IMR-90 (cell line): ENCODE data around the gene THOC3. TPM values are rescaled to one million over a fixed set of nuclear protein-coding genes. Genes with fewer than 3 reads are reported as not detected.
"Not testable (repeated sequence)": the region's sequence is repeated elsewhere in the genome, so short reads cannot be mapped to it uniquely, and the experiment has no call there.

Experiments used
- ATAC-seq: fragments of 200-7000 bp; cut with Tn5 transposase; 2 replicates; pipeline ENCODE4 v1.9.1; 2020; ENCODE audit warnings: low read depth, mild to moderate bottlenecking, moderate library complexity
- BruUV-seq: library from RNA; stranded (reverse); fragments of 400-500 nt; replicated peaks from 2 replicates; lab custom pipeline; 2021; lab: Mats Ljungman, UMichigan
- CTCF ChIA-PET: fragments of 300-600 bp; formaldehyde crosslinking; extraction: SDS; loops from one replicate; lab custom pipeline; 2021; ENCODE audit warnings: antibody characterized with exemption; lab: Yijun Ruan, JAX
- POLR2A ChIA-PET: fragments of 300-600 bp; sonication (Branson Sonifier 250); formaldehyde crosslinking; loops from one replicate; lab custom pipeline; 2022; ENCODE audit warnings: antibody characterized with exemption; ENCODE audit not compliant: unreplicated experiment; lab: Charles Lee
- DNase-seq: peaks from one replicate; pipeline ENCODE4 v3.0.0; 2013
- H2AFZ ChIP-seq: replicated peaks from 2 replicates; pipeline ENCODE3; 2013; ENCODE audit warnings: low read length, mild to moderate bottlenecking; ENCODE audit not compliant: poor library complexity
- H2AK5ac ChIP-seq: 2 replicates; pipeline ENCODE4 v1.6.1; 2013; ENCODE audit warnings: low read depth, low read length, inconsistent platforms
- H2AK9ac ChIP-seq: replicated peaks from 2 replicates; pipeline ENCODE3; 2013; ENCODE audit warnings: mild to moderate bottlenecking, low read depth, low read length, moderate library complexity; ENCODE audit not compliant: poor library complexity
- H2BK120ac ChIP-seq: 2 replicates; pipeline ENCODE4 v1.6.1; 2013; ENCODE audit warnings: low read depth, low read length, inconsistent platforms
- H2BK15ac ChIP-seq: 3 replicates; pipeline ENCODE4 v1.6.1; 2013; ENCODE audit warnings: low read depth, low read length, inconsistent platforms
- H2BK20ac ChIP-seq: 2 replicates; pipeline ENCODE4 v1.6.1; 2013; ENCODE audit warnings: low read depth, mild to moderate bottlenecking, inconsistent platforms, low read length, moderate library complexity
- H2BK5ac ChIP-seq: 2 replicates; pipeline ENCODE4 v1.6.1; 2013; ENCODE audit warnings: mild to moderate bottlenecking, low read depth, low read length, inconsistent platforms; ENCODE audit not compliant: poor library complexity, severe bottlenecking
- H3K14ac ChIP-seq: replicated peaks from 2 replicates; pipeline ENCODE4 v1.6.1; 2013; ENCODE audit warnings: low read depth, low read length, inconsistent platforms
- H3K18ac ChIP-seq: 2 replicates; pipeline ENCODE4 v1.6.1; 2013; ENCODE audit warnings: low read depth, low read length, control low read depth
- H3K23ac ChIP-seq: 2 replicates; pipeline ENCODE4 v1.6.1; 2013; ENCODE audit warnings: low read depth, low read length, inconsistent platforms
- H3K27ac ChIP-seq: 2 replicates; pipeline ENCODE4 v1.5.1; 2013; ENCODE audit warnings: mild to moderate bottlenecking, control low read depth, low read length; ENCODE audit not compliant: insufficient read depth
- H3K27me3 ChIP-seq: 2 replicates; pipeline ENCODE4 v1.6.1; 2013; ENCODE audit warnings: low read length; ENCODE audit not compliant: control insufficient read depth, insufficient read depth
- H3K36me3 ChIP-seq: 2 replicates; pipeline ENCODE4 v1.6.1; 2013; ENCODE audit warnings: low read length, mixed read lengths; ENCODE audit not compliant: control insufficient read depth, insufficient read depth
- H3K4ac ChIP-seq: 2 replicates; pipeline ENCODE4 v1.6.1; 2013; ENCODE audit warnings: low read depth, low read length, inconsistent platforms
- H3K4me1 ChIP-seq: 2 replicates; pipeline ENCODE4 v1.6.1; 2013; ENCODE audit warnings: low read length, mixed read lengths; ENCODE audit not compliant: control insufficient read depth, insufficient read depth
- H3K4me2 ChIP-seq: 2 replicates; pipeline ENCODE4 v1.6.1; 2013; ENCODE audit warnings: low read depth, mild to moderate bottlenecking, control low read depth, low read length, moderate library complexity
- H3K4me3 ChIP-seq: 2 replicates; pipeline ENCODE4 v1.5.1; 2013; ENCODE audit warnings: low read depth, mild to moderate bottlenecking, control low read depth, low read length, moderate library complexity; ENCODE audit not compliant: insufficient read depth
- H3K56ac ChIP-seq: 2 replicates; pipeline ENCODE4 v1.6.1; 2013; ENCODE audit warnings: low read length, inconsistent platforms; ENCODE audit not compliant: insufficient read depth; ENCODE audit errors: extremely low read depth
- H3K79me1 ChIP-seq, 2 experiments: 2 replicates each; pipeline ENCODE4 v1.6.1; 2013; ENCODE audit warnings: low read length in 2 of 2, inconsistent platforms in 1 of 2, low read depth in 1 of 2
- H3K9ac ChIP-seq: 2 replicates; pipeline ENCODE4 v1.6.1; 2013; ENCODE audit warnings: low read depth, low read length, control low read depth
- H3K9me1 ChIP-seq: 2 replicates; pipeline ENCODE4 v1.6.1; 2013; ENCODE audit warnings: low read length, inconsistent platforms; ENCODE audit not compliant: insufficient read depth
- H3K9me3 ChIP-seq: 2 replicates; pipeline ENCODE4 v1.6.1; 2013; ENCODE audit warnings: low read length; ENCODE audit not compliant: control insufficient read depth, insufficient read depth
- H4K20me1 ChIP-seq: 2 replicates; pipeline ENCODE4 v1.6.1; 2013; ENCODE audit warnings: low read length, inconsistent platforms; ENCODE audit not compliant: insufficient read depth
- H4K5ac ChIP-seq: 2 replicates; pipeline ENCODE4 v1.6.1; 2013; ENCODE audit warnings: mild to moderate bottlenecking, low read depth, low read length, control low read depth
- H4K8ac ChIP-seq, 2 experiments: 2 replicates each; pipeline ENCODE4 v1.6.1; 2013; ENCODE audit warnings: low read depth in 2 of 2, low read length in 2 of 2, control low read depth in 1 of 2, inconsistent platforms in 1 of 2
- H4K91ac ChIP-seq: 2 replicates; pipeline ENCODE4 v1.6.1; 2013; ENCODE audit warnings: low read depth, low read length, inconsistent platforms; ENCODE audit not compliant: insufficient read depth
- WGBS, 2 experiments: methylation state at CpG; one replicate each; pipeline versions ENCODE4 v1.1.5 to v1.1.7; 2013; ENCODE audit warnings: missing lambda C conversion rate in 2 of 2; ENCODE audit not compliant: insufficient read length in 1 of 2; ENCODE audit errors: extremely low coverage in 2 of 2; 5-methylcytosine and 5-hydroxymethylcytosine counted together
- dilution Hi-C: fragments of 300-500 bp; cut with HindIII; formaldehyde crosslinking; loops from one replicate; pipeline ENCODE4 v1.14.3; 2018; ENCODE audit warnings: low sequenced_read_pairs; ENCODE audit not compliant: unreplicated experiment
- in situ Hi-C: fragments of 300-500 bp; cut with MboI; formaldehyde crosslinking; loops from 3 replicates; pipeline ENCODE4 v1.14.3; 2019; ENCODE audit warnings: low sequenced_read_pairs, inconsistent platforms, mixed read lengths
- intact Hi-C: fragments of 100-400 bp; cut with micrococcal nuclease; formaldehyde crosslinking; loops from 2 replicates; pipeline ENCODE4 v1.10.0; 2022
- polyA plus RNA-seq, 3 experiments: library from polyadenylated mRNA; depleted of rRNA; stranded (reverse); fragments of >200 nt; gene quantifications; 2 replicates each; pipeline ENCODE4 v1.2.3, GENCODE V29; 2012; ENCODE audit warnings: low replicate concordance in 1 of 3
- total RNA-seq: library from RNA; depleted of rRNA; stranded (reverse); fragments of >200 nt; gene quantifications from 2 replicates; pipeline ENCODE4 v1.2.3, GENCODE V29; 2012

The THOC3 gene
- total and polyA plus RNA-seq, 2 of the 4 experiments (the other 2 are of a cell fraction) = 87.9 to 114 TPM

GRCh38 chr5:175925106-175925505 is 43.0 kb downstream of the THOC3 start:
- POLR2A ChIA-PET, H2AK9ac ChIP-seq, in situ Hi-C loops: not testable (repeated sequence)

More at GRCh38 chr5:175925106-175925505, 43.0 kb downstream of the THOC3 start:
- peaks cover 19% of the 10 kb centered on the region for H3K4me1 ChIP-seq
- H4K20me1 ChIP-seq, H3K4me2 ChIP-seq, H3K27me3 ChIP-seq, CTCF ChIA-PET, BruUV-seq, H4K91ac ChIP-seq, DNase-seq, H3K23ac ChIP-seq, H3K14ac ChIP-seq, dilution Hi-C loops, H4K5ac ChIP-seq, H4K8ac ChIP-seq, H2BK15ac ChIP-seq, H3K9ac ChIP-seq, H3K56ac ChIP-seq, H2BK5ac ChIP-seq, H2AFZ ChIP-seq, intact Hi-C loops, ATAC-seq, H3K27ac ChIP-seq, H3K4me3 ChIP-seq, H3K79me1 ChIP-seq, H3K9me3 ChIP-seq, H3K36me3 ChIP-seq: not testable (repeated sequence)
- H3K18ac ChIP-seq = peak overlapping the region; percentile 58; the same call in 1 of the 2 replicates
- 0 out of 2 replicates have a peak overlapping the region, but pooled peaks have one; percentile 59 for H2BK20ac ChIP-seq
- H3K4ac ChIP-seq = peak overlapping the region; percentile 39; the same call in 1 of the 2 replicates
- WGBS, 2 experiments = no CpG with 5 or more reads among the region's 4 CpGs
- H3K9me1 ChIP-seq = peaks cover 13% of the 10 kb centered on the region
- 0 out of 2 replicates have a peak overlapping the region, but pooled peaks have one; percentile 69 for H2AK5ac ChIP-seq
- H2BK120ac ChIP-seq = peak overlapping the region; percentile 53; the same call in 1 of the 2 replicates
